Islet precursor cell (in vitro differentiated cells): ENCODE data around the gene UBAP1L.
"Not testable (repeated sequence)": the region's sequence is repeated elsewhere in the genome, so short reads cannot be mapped to it uniquely, and the experiment has no call there.

ENCODE experiments used
- DNase-seq: peaks from one replicate; pipeline ENCODE4 v3.0.0-alpha.2; 2018

Gene UBAP1L

DNA sequence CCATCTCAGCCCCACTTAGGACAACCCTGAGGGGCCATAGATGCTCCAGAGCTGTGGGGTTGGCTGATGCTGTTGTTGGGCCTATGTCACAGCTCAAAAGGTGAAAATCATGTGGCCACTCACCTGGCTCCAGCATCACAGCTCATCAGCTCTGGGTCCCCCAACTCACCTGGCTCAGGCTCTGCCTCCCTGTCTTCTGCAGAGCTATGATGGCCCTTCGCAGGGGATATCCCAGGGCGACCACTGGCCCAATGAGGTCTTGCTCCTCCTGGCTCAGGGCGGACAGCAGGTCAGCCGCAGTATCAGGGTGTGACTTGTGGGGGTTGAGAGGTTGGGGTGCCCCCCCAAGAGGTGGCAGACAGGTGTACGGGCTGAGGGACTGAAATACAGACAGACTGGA lies 15.7 kb downstream of the UBAP1L start:
- no peak for DNase-seq

GRCh38 chr15:65097651-65098263 lies 17.2 kb downstream of the UBAP1L start:
- no peak for DNase-seq

- DNase-seq: no peak
These were observed 18.3 kb downstream of the UBAP1L start for GRCh38 chr15:65096481-65097385.

GRCh38 chr15:65095747-65096104 lies 19.3 kb downstream of the UBAP1L start:
- DNase-seq: no peak

GRCh38 chr15:65095011-65095746 lies 19.8 kb downstream of the UBAP1L start:
- DNase-seq: no peak

DNA sequence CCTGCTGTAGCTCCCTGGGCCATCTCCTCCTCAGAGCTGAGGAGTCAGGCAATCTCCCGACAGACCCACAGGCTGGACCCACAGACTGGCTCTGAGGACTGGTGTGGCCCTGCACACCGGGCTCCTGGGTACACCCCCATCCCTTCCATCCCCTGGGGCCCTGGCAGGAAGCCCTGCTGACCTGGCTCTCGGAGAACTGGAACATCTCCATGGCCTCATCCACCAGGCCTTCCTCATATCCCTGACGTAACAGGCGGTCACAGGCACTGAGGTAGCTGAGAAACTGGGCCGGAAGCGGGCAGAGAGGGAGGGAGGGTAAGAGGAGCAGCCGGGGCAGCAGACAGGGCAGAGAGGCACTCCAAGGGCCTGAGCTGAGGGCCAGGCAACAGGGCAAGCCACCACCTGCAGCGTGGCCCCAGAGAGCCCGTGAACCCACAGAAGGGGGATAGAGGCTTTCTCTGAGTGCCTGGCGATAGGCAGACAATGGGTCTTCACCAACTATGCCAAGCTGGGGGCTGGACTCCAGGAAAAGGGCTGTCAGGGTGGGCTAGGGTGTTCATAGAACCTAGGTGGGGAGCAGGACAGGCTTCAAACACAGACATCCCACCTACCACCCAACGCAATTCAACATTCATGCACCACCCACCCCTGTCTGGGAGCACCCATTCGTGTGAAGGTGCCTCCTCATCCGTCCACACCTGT lies 20.6 kb downstream of the UBAP1L start:
- no peak for DNase-seq

DNA sequence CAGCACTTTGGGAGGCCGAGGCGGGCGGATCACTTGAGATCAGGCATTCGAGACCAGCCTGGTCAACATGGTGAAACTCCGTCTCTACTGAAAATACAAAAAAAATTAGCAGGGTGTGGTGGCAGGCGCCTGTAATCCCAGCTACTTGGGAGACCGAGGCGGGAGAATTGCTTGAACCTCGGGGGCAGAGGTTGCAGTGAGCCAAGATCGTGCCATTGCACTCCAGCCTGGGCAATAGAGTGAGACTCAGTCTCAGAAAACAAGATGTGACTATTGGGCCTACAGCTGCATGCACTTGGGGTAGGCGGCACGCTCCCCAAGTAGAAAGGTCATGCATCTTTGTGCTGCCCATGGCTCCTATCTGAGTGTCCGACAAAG lies 21.2 kb downstream of the UBAP1L start:
- not testable (repeated sequence) for DNase-seq

- no peak for DNase-seq
These were observed 21.8 kb downstream of the UBAP1L start for GRCh38 chr15:65092911-65093792.

DNA sequence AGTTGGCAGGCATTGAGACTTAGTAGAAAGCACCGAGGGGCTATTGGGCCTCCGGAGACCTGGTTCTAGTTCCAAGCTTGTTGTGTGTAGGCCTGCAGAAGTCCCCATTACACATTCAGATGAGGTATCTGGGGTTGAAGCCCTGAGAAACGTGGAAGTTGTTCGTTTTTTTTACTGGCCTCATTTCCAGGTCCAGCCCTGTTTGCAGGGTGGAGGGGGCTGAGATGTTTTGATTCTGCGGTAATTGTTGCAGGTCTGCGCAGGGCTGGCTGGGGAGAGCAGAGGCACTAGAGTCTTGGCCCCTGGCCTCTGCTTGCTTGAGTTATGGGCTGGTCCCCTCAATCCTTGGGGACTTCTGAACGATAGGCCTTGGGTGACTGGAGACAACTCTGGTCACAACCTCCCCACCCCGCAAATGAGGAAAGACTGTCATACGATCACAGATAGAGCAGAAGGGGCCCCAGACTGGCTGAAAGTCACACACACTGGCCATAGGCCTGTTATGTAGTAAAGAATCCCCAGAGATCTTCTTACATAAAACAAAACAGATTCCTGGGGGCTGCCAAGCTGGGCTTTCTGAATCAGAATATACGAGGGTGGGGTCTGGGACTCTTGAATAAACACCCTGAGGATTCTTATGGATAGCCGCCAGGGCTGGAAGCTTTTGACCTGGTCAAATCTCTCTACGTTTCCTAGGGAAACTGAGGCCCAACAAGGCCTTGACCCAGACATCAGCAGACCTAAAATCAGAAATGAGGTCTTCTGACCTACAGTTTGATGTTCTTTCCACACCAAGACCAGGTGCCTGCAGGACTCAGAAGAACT lies 22.8 kb downstream of the UBAP1L start:
- DNase-seq: no peak

- peak; percentile 45 for DNase-seq
These were observed 25.7 kb downstream of the UBAP1L start for GRCh38 chr15:65089206-65089824.

- DNase-seq: no peak
These were observed 26.4 kb downstream of the UBAP1L start for GRCh38 chr15:65088643-65089021.

- no peak for DNase-seq
These were observed 26.9 kb downstream of the UBAP1L start for GRCh38 chr15:65087873-65088642.

GRCh38 chr15:65087411-65087810 lies 27.6 kb downstream of the UBAP1L start:
- no peak for DNase-seq

GRCh38 chr15:65086680-65087111 lies 28.3 kb downstream of the UBAP1L start:
- no peak for DNase-seq

GRCh38 chr15:65085990-65086679 lies 28.9 kb downstream of the UBAP1L start:
- peak; percentile 85 for DNase-seq

DNA sequence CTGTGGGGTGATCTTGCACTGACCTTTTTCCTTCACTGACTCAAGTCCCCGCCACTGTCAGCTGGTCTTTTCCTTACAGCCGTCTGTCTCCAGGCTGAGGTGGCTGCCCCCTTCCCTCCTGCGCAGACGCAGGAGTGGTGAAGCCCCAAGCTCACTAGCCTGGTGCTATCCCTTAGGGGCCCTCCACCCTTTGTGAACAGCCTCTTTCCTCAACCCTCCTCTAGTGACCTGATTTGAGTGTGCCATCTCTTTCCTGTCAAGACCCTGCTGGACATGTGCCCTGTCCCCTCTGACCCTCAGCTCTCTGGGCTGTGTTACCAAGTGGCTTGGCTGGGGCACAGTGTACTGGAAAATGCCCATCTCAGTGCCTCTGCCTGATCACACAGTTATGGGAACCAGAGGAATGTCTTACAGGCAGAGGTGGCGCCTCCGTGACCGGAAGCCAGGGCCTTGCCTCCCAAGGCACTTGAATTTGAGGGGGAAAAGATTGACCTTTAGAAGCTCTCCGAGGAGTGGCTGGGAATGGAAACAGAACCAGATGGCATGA lies 29.7 kb downstream of the UBAP1L start:
- DNase-seq: no peak

GRCh38 chr15:65084500-65085206 lies 30.3 kb downstream of the UBAP1L start:
- DNase-seq: no peak

- DNase-seq: peak; percentile 70
These were observed 31.7 kb downstream of the UBAP1L start for GRCh38 chr15:65083262-65083701.
